NCI-H1048 (cell line): ENCODE measurements around the gene TRNAU1AP.
A peak's percentile ranks its signal among the peaks of the same experiment; 100 is the strongest.
"Not testable (repeated sequence)": the region's sequence is repeated elsewhere in the genome, so short reads cannot be mapped to it uniquely, and the experiment has no call there.

Experiments used
- DNase-seq: peaks from one replicate; lab custom pipeline; 2025; lab: John Stamatoyannopoulos, UW

The TRNAU1AP gene

GRCh38 chr1:28577738-28578536, 25.1 kb downstream of the TRNAU1AP start:
- DNase-seq = no peak

- DNase-seq = no peak
Measured at GRCh38 chr1:28578696-28579218, 25.9 kb downstream of the TRNAU1AP start.

GRCh38 chr1:28579401-28579800, 26.5 kb downstream of the TRNAU1AP start:
- no peak for DNase-seq

- DNase-seq = no peak
Measured at GRCh38 chr1:28580722-28581530, 28.0 kb downstream of the TRNAU1AP start.

- DNase-seq = peak; percentile 84
Measured at GRCh38 chr1:28581531-28582247, 28.8 kb downstream of the TRNAU1AP start.

GRCh38 chr1:28582248-28582615, 29.3 kb downstream of the TRNAU1AP start:
- no peak for DNase-seq

- not testable (repeated sequence) for DNase-seq
Measured at GRCh38 chr1:28586585-28587391, 33.9 kb downstream of the TRNAU1AP start.

- no peak for DNase-seq
Measured at GRCh38 chr1:28591708-28592320, 38.9 kb downstream of the TRNAU1AP start, which contains the start of gene RAB42. TSS of gene RAB42 (plus strand) at chr1:28592265. CDS start at chr1:28592512, 247 bp downstream.

GRCh38 chr1:28592321-28593071, 39.6 kb downstream of the TRNAU1AP start:
- no peak for DNase-seq

- not testable (repeated sequence) for DNase-seq
Measured at GRCh38 chr1:28593988-28594356, 41.1 kb downstream of the TRNAU1AP start.

GRCh38 chr1:28594686-28595411, 42.0 kb downstream of the TRNAU1AP start:
- DNase-seq = not testable (repeated sequence)

GRCh38 chr1:28595412-28596191, 42.7 kb downstream of the TRNAU1AP start:
- no peak for DNase-seq

- not testable (repeated sequence) for DNase-seq
Measured at GRCh38 chr1:28596276-28596675, 43.4 kb downstream of the TRNAU1AP start.

GRCh38 chr1:28601696-28602095, 48.8 kb downstream of the TRNAU1AP start:
- DNase-seq = no peak

GRCh38 chr1:28602536-28603439, 49.9 kb downstream of the TRNAU1AP start:
- no peak for DNase-seq

- DNase-seq = no peak
Measured at GRCh38 chr1:28604411-28604810, 51.5 kb downstream of the TRNAU1AP start.

- DNase-seq = no peak
Measured at GRCh38 chr1:28604962-28605361, 52.1 kb downstream of the TRNAU1AP start.

GRCh38 chr1:28606771-28607170, 53.9 kb downstream of the TRNAU1AP start:
- no peak for DNase-seq
